ENCODE data around the gene ACBD6.
"Not testable (repeated sequence)": the region's sequence is repeated elsewhere in the genome, so short reads cannot be mapped to it uniquely, and the experiment has no call there.

Gene ACBD6

GRCh38 chr1:180425952-180426351, 76.4 kb downstream of the ACBD6 start:
- Histone ChIP-seq H3K36me3 (ENCODE audit: control insufficient read depth, insufficient read depth, low read length) (peaks cover 6% of the 10 kb centered on the region), H3K4me3 (ENCODE audit: insufficient read depth, low read depth, low read length) (no peak overlapping the region), H3K9me3 (ENCODE audit: control insufficient read depth, low read length) (no peaks in the 10 kb centered on the region), H3K27ac (ENCODE audit: insufficient read depth, low read depth, low read length, poor library complexity, severe bottlenecking) (no peak overlapping the region), H3K27me3 (ENCODE audit: control insufficient read depth, insufficient read depth, low read length, poor library complexity, severe bottlenecking) (no peaks in the 10 kb centered on the region), H3K4me1 (ENCODE audit: control insufficient read depth, insufficient read depth, low read length) (no peaks in the 10 kb centered on the region)

- Histone ChIP-seq H3K27ac (ENCODE audit: insufficient read depth, low read depth, low read length, poor library complexity, severe bottlenecking) (no peak overlapping the region), H3K4me1 (ENCODE audit: control insufficient read depth, insufficient read depth, low read length) (no peaks in the 10 kb centered on the region), H3K27me3 (ENCODE audit: control insufficient read depth, insufficient read depth, low read length, poor library complexity, severe bottlenecking) (no peaks in the 10 kb centered on the region), H3K36me3 (ENCODE audit: control insufficient read depth, insufficient read depth, low read length) (peaks cover 6% of the 10 kb centered on the region), H3K4me3 (ENCODE audit: insufficient read depth, low read depth, low read length) (no peak overlapping the region), H3K9me3 (ENCODE audit: control insufficient read depth, low read length) (no peaks in the 10 kb centered on the region)
- 80 to 91% methylated on average over 3 of the region's 3 CpGs for WGBS, 2 experiments
Observed at GRCh38 chr1:180424848-180425457, 77.4 kb downstream of the ACBD6 start.

- H3K9me3 ChIP-seq (ENCODE audit: control insufficient read depth, low read length) = no peaks in the 10 kb centered on the region
- H3K27me3 ChIP-seq (ENCODE audit: control insufficient read depth, insufficient read depth, low read length, poor library complexity, severe bottlenecking) = no peaks in the 10 kb centered on the region
- H3K36me3 ChIP-seq (ENCODE audit: control insufficient read depth, insufficient read depth, low read length) = peaks cover 6% of the 10 kb centered on the region
- no peaks in the 10 kb centered on the region for H3K4me1 ChIP-seq (ENCODE audit: control insufficient read depth, insufficient read depth, low read length)
- no peak overlapping the region for H3K4me3 ChIP-seq (ENCODE audit: insufficient read depth, low read depth, low read length)
- H3K27ac ChIP-seq (ENCODE audit: insufficient read depth, low read depth, low read length, poor library complexity, severe bottlenecking) = no peak overlapping the region
- WGBS, 2 experiments = 86 to 96% methylated on average over 1 of the region's 1 CpG
Observed at GRCh38 chr1:180421614-180422013, 80.8 kb downstream of the ACBD6 start.

GRCh38 chr1:180421145-180421544, 81.2 kb downstream of the ACBD6 start:
- WGBS, 2 experiments = 75% methylated on average over 1 of the region's 1 CpG; no CpG with 5 or more reads in 1 of the 2 experiments
- H3K4me1 ChIP-seq (ENCODE audit: control insufficient read depth, insufficient read depth, low read length); H3K36me3 ChIP-seq (ENCODE audit: control insufficient read depth, insufficient read depth, low read length); H3K9me3 ChIP-seq (ENCODE audit: control insufficient read depth, low read length); H3K4me3 ChIP-seq (ENCODE audit: insufficient read depth, low read depth, low read length); H3K27me3 ChIP-seq (ENCODE audit: control insufficient read depth, insufficient read depth, low read length, poor library complexity, severe bottlenecking); H3K27ac ChIP-seq (ENCODE audit: insufficient read depth, low read depth, low read length, poor library complexity, severe bottlenecking): not testable (repeated sequence)

- Histone ChIP-seq H3K4me1 (ENCODE audit: control insufficient read depth, insufficient read depth, low read length) (no peaks in the 10 kb centered on the region), H3K36me3 (ENCODE audit: control insufficient read depth, insufficient read depth, low read length) (no peaks in the 10 kb centered on the region), H3K27me3 (ENCODE audit: control insufficient read depth, insufficient read depth, low read length, poor library complexity, severe bottlenecking) (no peaks in the 10 kb centered on the region), H3K27ac (ENCODE audit: insufficient read depth, low read depth, low read length, poor library complexity, severe bottlenecking) (no peak overlapping the region), H3K4me3 (ENCODE audit: insufficient read depth, low read depth, low read length) (no peak overlapping the region), H3K9me3 (ENCODE audit: control insufficient read depth, low read length) (no peaks in the 10 kb centered on the region)
- WGBS, 2 experiments = 47 to 54% methylated on average over 2 of the region's 2 CpGs
Observed at GRCh38 chr1:180415985-180416633, 86.3 kb downstream of the ACBD6 start.

- 92% methylated on average over 7 of the region's 8 CpGs for WGBS, 2 experiments
Observed at GRCh38 chr1:180415236-180415848, 87.0 kb downstream of the ACBD6 start.

GRCh38 chr1:180412583-180412982, 89.8 kb downstream of the ACBD6 start:
- 88 to 98% methylated on average over 4 of the region's 4 CpGs for WGBS, 2 experiments

More at GRCh38 chr1:180415236-180415848, 87.0 kb downstream of the ACBD6 start:
- H3K4me3 ChIP-seq (ENCODE audit: insufficient read depth, low read depth, low read length) = no peak overlapping the region
- no peaks in the 10 kb centered on the region for H3K27me3 ChIP-seq (ENCODE audit: control insufficient read depth, insufficient read depth, low read length, poor library complexity, severe bottlenecking)
- no peak overlapping the region for H3K27ac ChIP-seq (ENCODE audit: insufficient read depth, low read depth, low read length, poor library complexity, severe bottlenecking)
- H3K36me3 ChIP-seq (ENCODE audit: control insufficient read depth, insufficient read depth, low read length) = no peaks in the 10 kb centered on the region
- no peaks in the 10 kb centered on the region for H3K4me1 ChIP-seq (ENCODE audit: control insufficient read depth, insufficient read depth, low read length)
- H3K9me3 ChIP-seq (ENCODE audit: control insufficient read depth, low read length) = no peaks in the 10 kb centered on the region

GRCh38 chr1:180408128-180408527, 94.2 kb downstream of the ACBD6 start:
- not testable (repeated sequence) for H3K27ac ChIP-seq (ENCODE audit: insufficient read depth, low read depth, low read length, poor library complexity, severe bottlenecking); H3K4me3 ChIP-seq (ENCODE audit: insufficient read depth, low read depth, low read length); H3K9me3 ChIP-seq (ENCODE audit: control insufficient read depth, low read length); H3K4me1 ChIP-seq (ENCODE audit: control insufficient read depth, insufficient read depth, low read length); H3K27me3 ChIP-seq (ENCODE audit: control insufficient read depth, insufficient read depth, low read length, poor library complexity, severe bottlenecking); H3K36me3 ChIP-seq (ENCODE audit: control insufficient read depth, insufficient read depth, low read length)
- WGBS, 2 experiments = no CpG with 5 or more reads among the region's 1 CpG

More at GRCh38 chr1:180412583-180412982, 89.8 kb downstream of the ACBD6 start:
- H3K4me3 ChIP-seq (ENCODE audit: insufficient read depth, low read depth, low read length) = no peak overlapping the region
- no peaks in the 10 kb centered on the region for H3K36me3 ChIP-seq (ENCODE audit: control insufficient read depth, insufficient read depth, low read length)
- no peaks in the 10 kb centered on the region for H3K4me1 ChIP-seq (ENCODE audit: control insufficient read depth, insufficient read depth, low read length)
- H3K27me3 ChIP-seq (ENCODE audit: control insufficient read depth, insufficient read depth, low read length, poor library complexity, severe bottlenecking) = no peaks in the 10 kb centered on the region
- no peak overlapping the region for H3K27ac ChIP-seq (ENCODE audit: insufficient read depth, low read depth, low read length, poor library complexity, severe bottlenecking)
- H3K9me3 ChIP-seq (ENCODE audit: control insufficient read depth, low read length) = no peaks in the 10 kb centered on the region

GRCh38 chr1:180407051-180407450, 95.3 kb downstream of the ACBD6 start:
- Histone ChIP-seq H3K36me3 (ENCODE audit: control insufficient read depth, insufficient read depth, low read length) (no peaks in the 10 kb centered on the region), H3K4me3 (ENCODE audit: insufficient read depth, low read depth, low read length) (no peak overlapping the region), H3K27me3 (ENCODE audit: control insufficient read depth, insufficient read depth, low read length, poor library complexity, severe bottlenecking) (no peaks in the 10 kb centered on the region), H3K27ac (ENCODE audit: insufficient read depth, low read depth, low read length, poor library complexity, severe bottlenecking) (no peak overlapping the region), H3K4me1 (ENCODE audit: control insufficient read depth, insufficient read depth, low read length) (no peaks in the 10 kb centered on the region), H3K9me3 (ENCODE audit: control insufficient read depth, low read length) (no peaks in the 10 kb centered on the region)
- 92 to 96% methylated on average over 2 of the region's 2 CpGs for WGBS, 2 experiments

GRCh38 chr1:180402551-180402950, 99.8 kb downstream of the ACBD6 start:
- no peaks in the 10 kb centered on the region for H3K4me1 ChIP-seq (ENCODE audit: control insufficient read depth, insufficient read depth, low read length)
- no peaks in the 10 kb centered on the region for H3K36me3 ChIP-seq (ENCODE audit: control insufficient read depth, insufficient read depth, low read length)
- H3K27me3 ChIP-seq (ENCODE audit: control insufficient read depth, insufficient read depth, low read length, poor library complexity, severe bottlenecking) = no peaks in the 10 kb centered on the region
- WGBS, 2 experiments = 86 to 90% methylated on average over 6 of the region's 6 CpGs
- H3K27ac ChIP-seq (ENCODE audit: insufficient read depth, low read depth, low read length, poor library complexity, severe bottlenecking) = no peak overlapping the region
- H3K4me3 ChIP-seq (ENCODE audit: insufficient read depth, low read depth, low read length) = no peak overlapping the region
- H3K9me3 ChIP-seq (ENCODE audit: control insufficient read depth, low read length) = no peaks in the 10 kb centered on the region

Data from ectodermal cell (in vitro differentiated cells).